Astrocyte (in vitro differentiated cells and primary cell): ENCODE results near the gene PTPRT. TPM values are rescaled to one million over a fixed set of nuclear protein-coding genes. Genes with fewer than 3 reads are reported as not detected.

Source experiments
- DNase-seq: peaks from one replicate; pipeline ENCODE4 v3.0.0-alpha.2; 2010; ENCODE audit warnings: low read depth
- FAIRE-seq: peaks from 2 replicates; lab custom pipeline; 2011; peaks lifted over from hg19 to GRCh38; lab: Jason Lieb, UNC
- H2AFZ ChIP-seq: 2 replicates; pipeline ENCODE4 v1.6.0; 2012; ENCODE audit warnings: low read depth, low read length, inconsistent platforms
- H3K27ac ChIP-seq: 2 replicates; pipeline ENCODE4 v1.5.1; 2011; ENCODE audit warnings: low read depth, low read length, inconsistent platforms
- H3K27me3 ChIP-seq: 2 replicates; pipeline ENCODE4 v1.6.0; 2011; ENCODE audit warnings: low read length, inconsistent platforms; ENCODE audit not compliant: insufficient read depth
- H3K36me3 ChIP-seq: 2 replicates; pipeline ENCODE4 v1.5.1; 2011; ENCODE audit warnings: low read length, inconsistent platforms; ENCODE audit not compliant: insufficient read depth
- H3K4me1 ChIP-seq: 2 replicates; pipeline ENCODE4 v1.5.1; 2011; ENCODE audit warnings: low read length, inconsistent platforms; ENCODE audit not compliant: insufficient read depth
- H3K4me2 ChIP-seq: 2 replicates; pipeline ENCODE4 v1.6.0; 2012; ENCODE audit warnings: low read length, inconsistent platforms
- H3K4me3 ChIP-seq: 2 replicates; pipeline ENCODE4 v1.5.1; 2011; ENCODE audit warnings: low read depth, mild to moderate bottlenecking, low read length, inconsistent platforms; ENCODE audit not compliant: insufficient read depth
- H3K79me2 ChIP-seq: 2 replicates; pipeline ENCODE4 v1.6.0; 2012; ENCODE audit warnings: mild to moderate bottlenecking, low read length, inconsistent platforms; ENCODE audit not compliant: insufficient read depth
- H3K9ac ChIP-seq: 2 replicates; pipeline ENCODE4 v1.6.0; 2012; ENCODE audit warnings: mild to moderate bottlenecking, low read length, inconsistent platforms
- H3K9me3 ChIP-seq: 2 replicates; pipeline ENCODE4 v1.5.1; 2012; ENCODE audit warnings: low read depth, mild to moderate bottlenecking, low read length, inconsistent platforms; ENCODE audit not compliant: insufficient read depth
- H4K20me1 ChIP-seq: 2 replicates; pipeline ENCODE4 v1.6.0; 2012; ENCODE audit warnings: low read length, inconsistent platforms; ENCODE audit not compliant: insufficient read depth
- H3K27ac Mint-ChIP-seq: one replicate; pipeline ENCODE4 v1.8.0; 2021; ENCODE audit warnings: mild to moderate bottlenecking, mixed read lengths; ENCODE audit not compliant: unreplicated experiment
- H3K27me3 Mint-ChIP-seq: one replicate; pipeline ENCODE4 v1.8.0; 2021; ENCODE audit warnings: low read depth, mixed read lengths; ENCODE audit not compliant: unreplicated experiment
- H3K36me3 Mint-ChIP-seq: one replicate; pipeline ENCODE4 v1.8.0; 2021; ENCODE audit warnings: low read depth, mixed read lengths; ENCODE audit not compliant: unreplicated experiment
- H3K4me1 Mint-ChIP-seq: one replicate; pipeline ENCODE4 v1.8.0; 2021; ENCODE audit warnings: low read depth, mixed read lengths; ENCODE audit not compliant: unreplicated experiment
- H3K4me3 Mint-ChIP-seq: one replicate; pipeline ENCODE4 v1.8.0; 2021; ENCODE audit warnings: mild to moderate bottlenecking, moderate library complexity, mixed read lengths; ENCODE audit not compliant: unreplicated experiment
- H3K9me3 Mint-ChIP-seq: one replicate; pipeline ENCODE4 v1.8.0; 2021; ENCODE audit warnings: mild to moderate bottlenecking, mixed read lengths; ENCODE audit not compliant: unreplicated experiment
- CTCF ChIP-seq: IDR thresholded peaks from 2 replicates; pipeline ENCODE4 v1.5.1; 2011; ENCODE audit warnings: low read depth, mild to moderate bottlenecking, inconsistent platforms, low read length, moderate library complexity; ENCODE audit not compliant: insufficient read depth
- EZH2 ChIP-seq: IDR thresholded peaks from 2 replicates; pipeline ENCODE4 v1.6.1; 2012; ENCODE audit warnings: mild to moderate bottlenecking, low read length, inconsistent platforms; ENCODE audit not compliant: insufficient read depth
- total RNA-seq: library from RNA; stranded (reverse); gene quantifications from 2 replicates; pipeline ENCODE4 v1.2.1, GENCODE V29; 2021

Gene PTPRT
- total RNA-seq, 1 donor from 2014 or later: 0.25 TPM

- DNase-seq (no peak), FAIRE-seq (no peak)
- no peaks in the 10 kb centered on the region for H3K79me2 ChIP-seq
- TF ChIP-seq EZH2 (no peak), CTCF (no peak)
- Mint-ChIP-seq H3K36me3 (no peaks in the 10 kb centered on the region), H3K4me1 (no peaks in the 10 kb centered on the region), H3K27me3 (no peaks in the 10 kb centered on the region), H3K27ac (no peak overlapping the region), H3K4me3 (no peak overlapping the region), H3K9me3 (peaks cover 1% of the 10 kb centered on the region)
- H3K4me1 ChIP-seq: no peaks in the 10 kb centered on the region
- no peaks in the 10 kb centered on the region for H4K20me1 ChIP-seq
- H3K27ac ChIP-seq: no peak overlapping the region
- no peaks in the 10 kb centered on the region for H3K27me3 ChIP-seq
- no peak overlapping the region for H3K4me3 ChIP-seq
- peaks cover 2% of the 10 kb centered on the region for H3K9me3 ChIP-seq
- H3K9ac ChIP-seq: no peak overlapping the region
- H3K4me2 ChIP-seq: no peak overlapping the region
- H3K36me3 ChIP-seq: no peaks in the 10 kb centered on the region
- no peak overlapping the region for H2AFZ ChIP-seq
Measured at GRCh38 chr20:42067174-42067573, 1122.5 kb downstream of the PTPRT start.

- no peaks in the 10 kb centered on the region for H3K36me3 Mint-ChIP-seq
- H3K4me3 Mint-ChIP-seq: no peak overlapping the region
- Histone ChIP-seq H3K36me3 (no peaks in the 10 kb centered on the region), H3K4me3 (no peak overlapping the region), H3K27me3 (no peaks in the 10 kb centered on the region), H3K4me1 (no peaks in the 10 kb centered on the region), H3K4me2 (no peak overlapping the region), H4K20me1 (no peaks in the 10 kb centered on the region), H3K9ac (no peak overlapping the region), H3K79me2 (no peaks in the 10 kb centered on the region), H3K27ac (no peak overlapping the region), H2AFZ (no peak overlapping the region), H3K9me3 (no peaks in the 10 kb centered on the region)
- TF ChIP-seq CTCF: no peak
- no peak for TF ChIP-seq EZH2
- FAIRE-seq (no peak), DNase-seq (no peak)
- H3K27ac Mint-ChIP-seq: no peak overlapping the region
- no peaks in the 10 kb centered on the region for H3K27me3 Mint-ChIP-seq
- H3K9me3 Mint-ChIP-seq: peaks cover 2% of the 10 kb centered on the region
- no peaks in the 10 kb centered on the region for H3K4me1 Mint-ChIP-seq
Measured at GRCh38 chr20:42063141-42063540, 1126.6 kb downstream of the PTPRT start.

- Mint-ChIP-seq H3K27me3 (no peaks in the 10 kb centered on the region), H3K4me1 (no peaks in the 10 kb centered on the region), H3K9me3 (peaks cover 24% of the 10 kb centered on the region), H3K36me3 (no peaks in the 10 kb centered on the region), H3K27ac (no peak overlapping the region), H3K4me3 (no peak overlapping the region)
- Histone ChIP-seq H2AFZ (no peak overlapping the region), H3K27me3 (no peaks in the 10 kb centered on the region), H3K79me2 (no peaks in the 10 kb centered on the region), H3K27ac (no peak overlapping the region), H3K4me1 (no peaks in the 10 kb centered on the region), H3K9me3 (no peaks in the 10 kb centered on the region), H4K20me1 (no peaks in the 10 kb centered on the region), H3K4me3 (no peak overlapping the region), H3K4me2 (no peak overlapping the region), H3K9ac (no peak overlapping the region), H3K36me3 (no peaks in the 10 kb centered on the region)
- FAIRE-seq: no peak
- no peak for DNase-seq
- TF ChIP-seq EZH2: no peak
- TF ChIP-seq CTCF: no peak
Measured at GRCh38 chr20:42053350-42053749, 1136.4 kb downstream of the PTPRT start.
